ENCODE data around the gene TAF15. TPM values are rescaled to one million over a fixed set of nuclear protein-coding genes. Genes with fewer than 3 reads are reported as not detected.

TAF15 gene
- total RNA-seq, 5 donors from 2014 or later (not counting 1 experiment from before 2014, with no cell fraction given) = 186 to 228 (median 201) TPM

DNA sequence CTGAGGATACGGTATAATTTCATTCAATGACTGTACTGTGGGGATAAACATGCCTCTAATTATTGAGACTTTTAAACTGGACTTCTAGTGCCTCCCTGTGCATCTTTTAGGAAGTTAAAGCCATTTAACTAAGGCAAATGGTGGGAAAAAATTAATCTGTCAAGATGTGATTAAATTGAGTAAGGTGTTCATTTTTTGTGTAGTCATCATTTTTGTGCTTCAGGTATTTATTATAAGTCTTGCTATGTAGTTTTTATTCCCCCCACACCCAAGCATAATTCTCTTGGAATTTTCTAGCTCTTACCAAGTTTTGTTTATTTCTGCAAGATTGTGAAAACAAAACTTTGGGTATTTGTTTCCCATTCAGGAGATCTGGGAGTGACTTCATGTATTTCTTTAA is 10.2 kb downstream of the TAF15 start:
- Mint-ChIP-seq H3K27ac (peak overlapping the region in 1 of 2 donors; percentile 55), H3K9me3 (no peaks in the 10 kb centered on the region), H3K27me3 (no peaks in the 10 kb centered on the region), H3K4me3 (no peak overlapping the region), H3K4me1 (peaks cover 47 to 59% (median 55%) of the 10 kb centered on the region in 3 donors), H3K36me3 (peaks cover 36% of the 10 kb centered on the region)
- peaks cover 3 to 8% of the 10 kb centered on the region in 2 experiments for H3K4me1 ChIP-seq (ENCODE audit: control insufficient read depth in 1 of 2, extremely low read depth in 1 of 2, insufficient read depth in 2 of 2, low read length in 2 of 2)
- peaks cover 9 to 51% of the 10 kb centered on the region in 2 donors for H3K36me3 ChIP-seq (ENCODE audit: control insufficient read depth in 2 of 2, extremely low read depth in 1 of 2, insufficient read depth in 1 of 2, low read length in 1 of 2)
- no peak overlapping the region for H3K4me3 ChIP-seq (ENCODE audit: control insufficient read depth in 1 of 2, extremely low read depth in 1 of 2, low read length in 1 of 2)
- no peak overlapping the region for H3K27ac ChIP-seq (ENCODE audit: low read length)
- ChIA-PET POLR2A (interaction anchor here in 1 of 2 donors (0.5 kb wide), 1 partner anchor 205 kb away, joined by 6 read pairs; no protein-coding TSS in a partner anchor), CTCF (interaction anchor here (0.8 to 3.0 kb wide), 4 partner anchors 10 to 56 kb away, joined by 3 to 14 read pairs (median 3); partner anchors contain the start of gene TAF15 (in 1 of the 2))
- WGBS (ENCODE audit: insufficient coverage) = 100% methylated on average over 1 of the region's 1 CpG
- H3K9me3 ChIP-seq = no peaks in the 10 kb centered on the region
- no peak for DNase-seq
- ATAC-seq (replicated peaks in 1 of 4) = no peak
- no peaks in the 10 kb centered on the region for H3K27me3 ChIP-seq (replicated peaks in 1 of 2; ENCODE audit: control insufficient read depth in 2 of 2, extremely low read depth in 1 of 2, insufficient read depth in 2 of 2, low read length in 1 of 2)

DNA sequence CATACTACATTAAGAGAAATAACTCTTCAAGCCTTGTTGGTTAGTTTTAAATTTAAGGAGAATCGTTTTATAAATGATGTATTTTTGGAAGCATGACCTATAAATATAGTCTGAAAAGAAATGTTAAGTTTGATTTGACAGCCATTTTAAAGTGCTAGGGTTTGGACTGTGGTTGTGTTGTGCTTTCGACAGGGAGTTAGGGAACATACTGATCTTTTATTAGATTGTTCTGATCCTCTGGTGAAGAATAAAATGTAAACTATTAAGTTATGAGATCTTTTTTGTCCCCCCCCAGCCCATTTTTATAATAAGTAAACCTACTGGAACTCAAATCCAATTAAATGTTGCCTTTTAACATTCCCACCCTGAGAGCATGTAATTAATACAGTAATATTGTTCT is 12.0 kb downstream of the TAF15 start:
- Mint-ChIP-seq H3K4me1 (peaks cover 30 to 41% (median 36%) of the 10 kb centered on the region in 3 donors), H3K4me3 (no peak overlapping the region), H3K27ac (no peak overlapping the region), H3K9me3 (no peaks in the 10 kb centered on the region), H3K27me3 (no peaks in the 10 kb centered on the region), H3K36me3 (peaks cover 49% of the 10 kb centered on the region)
- Histone ChIP-seq H3K27me3 (replicated peaks in 1 of 2; ENCODE audit: control insufficient read depth in 2 of 2, extremely low read depth in 1 of 2, insufficient read depth in 2 of 2, low read length in 1 of 2) (no peaks in the 10 kb centered on the region), H3K36me3 (ENCODE audit: control insufficient read depth in 2 of 2, extremely low read depth in 1 of 2, insufficient read depth in 1 of 2, low read length in 1 of 2) (peaks cover 9 to 66% of the 10 kb centered on the region in 2 donors), H3K9me3 (no peaks in the 10 kb centered on the region), H3K4me1 (ENCODE audit: control insufficient read depth in 1 of 2, extremely low read depth in 1 of 2, insufficient read depth in 2 of 2, low read length in 2 of 2) (peaks cover 3 to 6% of the 10 kb centered on the region in 2 experiments), H3K27ac (ENCODE audit: low read length) (no peak overlapping the region), H3K4me3 (ENCODE audit: control insufficient read depth in 1 of 2, extremely low read depth in 1 of 2, low read length in 1 of 2) (no peak overlapping the region)
- ChIA-PET CTCF (no interaction called here), POLR2A (no interaction called here)
- 86% methylated on average over 1 of the region's 2 CpGs for WGBS (ENCODE audit: insufficient coverage)
- DNase-seq (no peak), ATAC-seq (replicated peaks in 1 of 4) (no peak)

DNA sequence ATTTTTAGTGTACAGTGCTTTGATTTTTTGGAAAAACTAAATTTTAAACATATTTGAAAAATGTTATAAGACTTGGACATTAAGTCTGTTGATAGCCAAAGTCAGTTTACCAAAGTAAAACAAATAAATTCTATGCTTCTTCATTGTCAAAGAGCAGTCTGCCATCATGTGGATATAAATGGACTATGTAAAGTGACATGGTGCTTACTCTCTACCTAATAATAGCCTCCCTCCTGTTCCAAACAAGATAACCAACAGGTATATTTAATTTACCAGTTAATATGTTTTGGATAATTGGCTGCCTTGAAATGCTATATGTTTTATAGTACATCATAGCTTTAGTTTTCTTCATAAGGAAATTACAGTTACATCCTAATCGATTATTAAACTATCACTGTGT is 15.9 kb downstream of the TAF15 start:
- Histone ChIP-seq H3K4me1 (ENCODE audit: control insufficient read depth in 1 of 2, extremely low read depth in 1 of 2, insufficient read depth in 2 of 2, low read length in 2 of 2) (no peaks in the 10 kb centered on the region), H3K4me3 (ENCODE audit: control insufficient read depth in 1 of 2, extremely low read depth in 1 of 2, low read length in 1 of 2) (no peak overlapping the region), H3K27ac (ENCODE audit: low read length) (no peak overlapping the region), H3K27me3 (replicated peaks in 1 of 2; ENCODE audit: control insufficient read depth in 2 of 2, extremely low read depth in 1 of 2, insufficient read depth in 2 of 2, low read length in 1 of 2) (no peaks in the 10 kb centered on the region), H3K36me3 (ENCODE audit: control insufficient read depth in 2 of 2, extremely low read depth in 1 of 2, insufficient read depth in 1 of 2, low read length in 1 of 2) (peaks cover 8 to 72% of the 10 kb centered on the region in 2 donors), H3K9me3 (no peaks in the 10 kb centered on the region)
- ChIA-PET CTCF (no interaction called here), POLR2A (interaction anchor here in 1 of 2 donors (0.6 kb wide), 1 partner anchor 41 kb away, joined by 3 read pairs; no protein-coding TSS in a partner anchor)
- WGBS (ENCODE audit: insufficient coverage) = no CpG with 5 or more reads among the region's 1 CpG
- Mint-ChIP-seq H3K36me3 (peaks cover 49% of the 10 kb centered on the region), H3K27me3 (no peaks in the 10 kb centered on the region), H3K4me3 (no peak overlapping the region), H3K9me3 (no peaks in the 10 kb centered on the region), H3K27ac (no peak overlapping the region), H3K4me1 (peaks cover 8 to 14% (median 12%) of the 10 kb centered on the region in 3 donors)
- ATAC-seq (replicated peaks in 1 of 4) = no peak
- DNase-seq = no peak

DNA sequence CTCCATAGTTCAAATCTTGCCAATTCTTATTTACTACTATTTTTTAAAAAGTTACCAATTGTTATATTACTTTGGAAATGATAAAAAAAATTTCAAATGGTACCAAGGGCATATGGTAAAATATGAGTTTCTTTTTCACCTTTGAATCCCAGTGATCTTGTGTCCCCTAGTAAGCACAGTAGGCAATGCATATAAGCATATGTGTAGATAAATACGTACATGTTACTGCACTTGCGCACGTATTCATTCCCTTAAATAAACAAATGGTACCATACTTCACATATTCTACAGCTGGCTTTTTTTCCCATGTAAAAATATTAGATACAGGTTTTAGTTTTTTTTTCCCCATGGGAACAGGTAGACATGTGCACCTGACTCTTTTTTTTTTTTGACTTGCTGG is 31.8 kb downstream of the TAF15 start:
- no peak for ATAC-seq (replicated peaks in 1 of 4)
- ChIA-PET CTCF (interaction anchor here (0.6 to 0.9 kb wide), 2 partner anchors 41 to 77 kb away, joined by 4 to 6 read pairs; no protein-coding TSS in a partner anchor), POLR2A (interaction anchor here in 1 of 2 donors (0.6 kb wide), 1 partner anchor 123 kb away, joined by 6 read pairs; no protein-coding TSS in a partner anchor)
- no peak overlapping the region for H3K4me3 ChIP-seq (ENCODE audit: control insufficient read depth in 1 of 2, extremely low read depth in 1 of 2, low read length in 1 of 2)
- peaks cover 18 to 92% of the 10 kb centered on the region in 2 donors for H3K36me3 ChIP-seq (ENCODE audit: control insufficient read depth in 2 of 2, extremely low read depth in 1 of 2, insufficient read depth in 1 of 2, low read length in 1 of 2)
- H3K4me3 Mint-ChIP-seq = no peak overlapping the region
- peaks cover 0 to 2% (median 0%) of the 10 kb centered on the region in 3 donors for H3K4me1 Mint-ChIP-seq
- H3K36me3 Mint-ChIP-seq = peaks cover 49% of the 10 kb centered on the region
- no CpG with 5 or more reads among the region's 3 CpGs for WGBS (ENCODE audit: insufficient coverage)
- no peak overlapping the region for H3K27ac ChIP-seq (ENCODE audit: low read length)
- H3K27ac Mint-ChIP-seq = no peak overlapping the region
- no peaks in the 10 kb centered on the region for H3K9me3 Mint-ChIP-seq
- no peaks in the 10 kb centered on the region for H3K4me1 ChIP-seq (ENCODE audit: control insufficient read depth in 1 of 2, extremely low read depth in 1 of 2, insufficient read depth in 2 of 2, low read length in 2 of 2)
- H3K9me3 ChIP-seq = no peaks in the 10 kb centered on the region
- H3K27me3 ChIP-seq (replicated peaks in 1 of 2; ENCODE audit: control insufficient read depth in 2 of 2, extremely low read depth in 1 of 2, insufficient read depth in 2 of 2, low read length in 1 of 2) = no peaks in the 10 kb centered on the region
- no peaks in the 10 kb centered on the region for H3K27me3 Mint-ChIP-seq
- no peak for DNase-seq

DNA sequence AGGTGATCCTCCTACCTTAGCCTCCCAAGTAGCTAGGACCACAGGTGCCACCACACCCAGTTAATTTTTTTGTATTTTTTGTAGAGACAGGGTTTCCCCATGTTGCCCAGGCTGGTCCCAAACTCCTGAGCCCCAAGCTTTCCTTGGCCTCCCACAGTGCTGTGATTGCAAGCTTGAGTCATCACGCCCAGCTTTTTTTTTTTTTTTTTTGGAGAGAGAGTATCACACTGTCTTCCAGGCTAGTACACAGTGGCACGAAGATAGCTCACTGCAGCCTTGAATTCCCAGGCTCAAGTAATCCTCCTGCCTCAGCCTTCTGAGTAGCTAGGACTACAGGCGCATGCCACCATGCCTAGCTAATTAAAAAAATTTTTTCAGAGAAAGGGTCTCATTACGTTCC is 32.2 kb downstream of the TAF15 start:
- Mint-ChIP-seq H3K4me3 (no peak overlapping the region), H3K9me3 (no peaks in the 10 kb centered on the region), H3K4me1 (peaks cover 0 to 2% (median 0%) of the 10 kb centered on the region in 3 donors), H3K27ac (no peak overlapping the region), H3K36me3 (peaks cover 46% of the 10 kb centered on the region), H3K27me3 (no peaks in the 10 kb centered on the region)
- POLR2A ChIA-PET = interaction anchor here in 1 of 2 donors (0.6 kb wide), 1 partner anchor 123 kb away, joined by 6 read pairs; no protein-coding TSS in a partner anchor
- H3K36me3 ChIP-seq (ENCODE audit: control insufficient read depth in 2 of 2, extremely low read depth in 1 of 2, insufficient read depth in 1 of 2, low read length in 1 of 2) = peaks cover 18 to 91% of the 10 kb centered on the region in 2 donors
- no peaks in the 10 kb centered on the region for H3K4me1 ChIP-seq (ENCODE audit: control insufficient read depth in 1 of 2, extremely low read depth in 1 of 2, insufficient read depth in 2 of 2, low read length in 2 of 2)
- WGBS (ENCODE audit: insufficient coverage) = 95% methylated on average over 4 of the region's 4 CpGs
- H3K27ac ChIP-seq (ENCODE audit: low read length) = no peak overlapping the region
- H3K4me3 ChIP-seq (ENCODE audit: control insufficient read depth in 1 of 2, extremely low read depth in 1 of 2, low read length in 1 of 2) = no peak overlapping the region
- no peaks in the 10 kb centered on the region for H3K9me3 ChIP-seq
- no peaks in the 10 kb centered on the region for H3K27me3 ChIP-seq (replicated peaks in 1 of 2; ENCODE audit: control insufficient read depth in 2 of 2, extremely low read depth in 1 of 2, insufficient read depth in 2 of 2, low read length in 1 of 2)
- DNase-seq (no peak), ATAC-seq (replicated peaks in 1 of 4) (no peak)
- CTCF ChIA-PET = interaction anchor here (0.6 to 0.9 kb wide), 2 partner anchors 41 to 77 kb away, joined by 4 to 6 read pairs; no protein-coding TSS in a partner anchor

DNA sequence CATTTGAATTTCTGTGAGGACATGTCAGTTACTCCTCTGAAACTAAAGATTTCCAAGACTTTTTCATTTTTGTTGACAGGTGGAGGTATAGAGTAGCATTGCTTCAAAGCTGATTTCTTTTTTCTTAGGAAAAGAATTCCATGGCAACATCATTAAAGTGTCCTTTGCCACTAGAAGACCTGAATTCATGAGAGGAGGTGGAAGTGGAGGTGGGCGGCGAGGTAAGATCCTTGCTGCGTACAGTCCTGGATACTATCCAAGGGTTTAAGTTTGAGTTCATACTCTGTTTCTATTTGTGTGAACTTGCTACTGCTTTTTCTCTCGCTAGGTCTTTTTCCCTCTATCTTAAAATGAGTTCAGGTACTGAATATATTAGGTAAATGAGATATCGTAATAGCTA is 33.0 kb downstream of the TAF15 start:
- peaks cover 15 to 87% of the 10 kb centered on the region in 2 donors for H3K36me3 ChIP-seq (ENCODE audit: control insufficient read depth in 2 of 2, extremely low read depth in 1 of 2, insufficient read depth in 1 of 2, low read length in 1 of 2)
- H3K4me1 ChIP-seq (ENCODE audit: control insufficient read depth in 1 of 2, extremely low read depth in 1 of 2, insufficient read depth in 2 of 2, low read length in 2 of 2) = no peaks in the 10 kb centered on the region
- no peak overlapping the region for H3K4me3 Mint-ChIP-seq
- POLR2A ChIA-PET = interaction anchor here in 1 of 2 donors (0.6 to 0.7 kb wide), 2 partner anchors 32 to 58 kb away, joined by 4 read pairs; no protein-coding TSS in a partner anchor
- ATAC-seq (replicated peaks in 1 of 4) (no peak), DNase-seq (no peak)
- no peaks in the 10 kb centered on the region for H3K27me3 Mint-ChIP-seq
- no peaks in the 10 kb centered on the region for H3K9me3 Mint-ChIP-seq
- H3K27ac ChIP-seq (ENCODE audit: low read length) = no peak overlapping the region
- WGBS (ENCODE audit: insufficient coverage) = 100% methylated on average over 1 of the region's 5 CpGs
- no peaks in the 10 kb centered on the region for H3K27me3 ChIP-seq (replicated peaks in 1 of 2; ENCODE audit: control insufficient read depth in 2 of 2, extremely low read depth in 1 of 2, insufficient read depth in 2 of 2, low read length in 1 of 2)
- no peaks in the 10 kb centered on the region for H3K9me3 ChIP-seq
- H3K36me3 Mint-ChIP-seq = peaks cover 49% of the 10 kb centered on the region
- peak overlapping the region in 1 of 2 donors; percentile 39 for H3K27ac Mint-ChIP-seq
- no peak overlapping the region for H3K4me3 ChIP-seq (ENCODE audit: control insufficient read depth in 1 of 2, extremely low read depth in 1 of 2, low read length in 1 of 2)
- H3K4me1 Mint-ChIP-seq = peaks cover 0 to 2% (median 0%) of the 10 kb centered on the region in 3 donors
- CTCF ChIA-PET = interaction anchor here in 1 of 2 donors (0.9 kb wide), 1 partner anchor 78 kb away, joined by 6 read pairs; no protein-coding TSS in a partner anchor
